BE2C (cell line): ENCODE results near the gene LYZL1.
"Not testable (repeated sequence)": the region's sequence is repeated elsewhere in the genome, so short reads cannot be mapped to it uniquely, and the experiment has no call there.

Source experiments
- DNase-seq: peaks from one replicate; pipeline ENCODE4 v3.0.0-alpha.2; 2020
- H3K27me3 ChIP-seq: fragments of 250-450 bp; sonication (Bioruptor Pico); 2 replicates; pipeline ENCODE4 v1.5.1; 2020; ENCODE audit warnings: mild to moderate bottlenecking
- H3K36me3 ChIP-seq: fragments of 250-450 bp; sonication (Bioruptor Pico); 2 replicates; pipeline ENCODE4 v1.5.1; 2020; ENCODE audit warnings: mild to moderate bottlenecking
- H3K4me1 ChIP-seq: fragments of 250-450 bp; sonication (Bioruptor Pico); 2 replicates; pipeline ENCODE4 v1.5.1; 2020
- H3K4me3 ChIP-seq: 2 replicates; pipeline ENCODE4 v1.5.1; 2011; ENCODE audit warnings: low read depth, low read length
- H3K9me3 ChIP-seq: fragments of 250-450 bp; sonication (Bioruptor Pico); 2 replicates; pipeline ENCODE4 v1.5.1; 2020
- CTCF ChIP-seq: IDR thresholded peaks from 2 replicates; pipeline ENCODE4 v1.5.1; 2012; ENCODE audit warnings: mild to moderate bottlenecking, low read depth, low read length

The LYZL1 gene

GRCh38 chr10:29316308-29317026 is 27.6 kb downstream of the LYZL1 start:
- Histone ChIP-seq H3K36me3 (no peaks in the 10 kb centered on the region), H3K27me3 (no peaks in the 10 kb centered on the region), H3K4me1 (no peaks in the 10 kb centered on the region), H3K4me3 (no peak overlapping the region), H3K9me3 (no peaks in the 10 kb centered on the region)
- DNase-seq, result no peak
- TF ChIP-seq CTCF, result no peak

- Histone ChIP-seq H3K36me3 (no peaks in the 10 kb centered on the region), H3K4me1 (no peaks in the 10 kb centered on the region), H3K9me3 (no peaks in the 10 kb centered on the region), H3K4me3 (no peak overlapping the region), H3K27me3 (no peaks in the 10 kb centered on the region)
- no peak for TF ChIP-seq CTCF
- no peak for DNase-seq
Observed at GRCh38 chr10:29317027-29317420, 28.2 kb downstream of the LYZL1 start.

GRCh38 chr10:29317423-29318021 is 28.7 kb downstream of the LYZL1 start:
- no peak overlapping the region for H3K4me3 ChIP-seq
- H3K27me3 ChIP-seq, result no peaks in the 10 kb centered on the region
- no peaks in the 10 kb centered on the region for H3K36me3 ChIP-seq
- no peaks in the 10 kb centered on the region for H3K4me1 ChIP-seq
- DNase-seq, result no peak
- H3K9me3 ChIP-seq, result no peaks in the 10 kb centered on the region
- TF ChIP-seq CTCF, result no peak

GRCh38 chr10:29318141-29319071 is 29.5 kb downstream of the LYZL1 start:
- DNase-seq, result peak; percentile 57
- H3K36me3 ChIP-seq, H3K9me3 ChIP-seq, H3K4me1 ChIP-seq, H3K27me3 ChIP-seq: not testable (repeated sequence)
- peak overlapping the region; percentile 26; the same call in 1 of the 2 replicates for H3K4me3 ChIP-seq

- no peak overlapping the region for H3K4me3 ChIP-seq
- DNase-seq, result no peak
- no peaks in the 10 kb centered on the region; the same call in 1 of the 2 replicates for H3K4me1 ChIP-seq
- no peaks in the 10 kb centered on the region for H3K27me3 ChIP-seq
- H3K36me3 ChIP-seq, result no peaks in the 10 kb centered on the region
- no peaks in the 10 kb centered on the region for H3K9me3 ChIP-seq
- TF ChIP-seq CTCF, result no peak
Observed at GRCh38 chr10:29319205-29319781, 30.4 kb downstream of the LYZL1 start.

GRCh38 chr10:29320680-29321121 is 31.8 kb downstream of the LYZL1 start:
- H3K4me3 ChIP-seq, H3K36me3 ChIP-seq, H3K27me3 ChIP-seq, H3K4me1 ChIP-seq, DNase-seq, H3K9me3 ChIP-seq: not testable (repeated sequence)
